Spleen (tissue), 7 donors: ENCODE measurements around the gene FSTL4.

Experiments used
- POLR2A ChIP-seq, 3 donors: fragments of 450-650 bp; IDR thresholded peaks; one replicate each; pipeline ENCODE4 v1.5.1; 2017; ENCODE audit warnings: antibody characterized with exemption in 3 of 3, mild to moderate bottlenecking in 1 of 3
- TF ChIP-seq, protein P1 (sequence below), 11 experiments: fragments of 200-600 bp in 7 of 11; fragments of 450-650 bp in 4 of 11; sonication (generic) in 4 of 11; IDR thresholded peaks in 8 of 11; conservative IDR thresholded peaks in 3 of 11; 1 replicate in 7 of 11; 2 replicates in 4 of 11; pipeline versions ENCODE4 v1.4.0 to v1.8.0; 2016 to 2021; ENCODE audit warnings: antibody characterized with exemption in 11 of 11, inconsistent platforms in 4 of 11, mild to moderate bottlenecking in 1 of 11
- donor health status: DM: no; HTN: no; CAD: no; lungs with moderate emphysema.
- donor health status: DM: no; HTN: no; CAD: no.
- donor health status: DM: no; HTN: no; CAD: no.

DNA sequence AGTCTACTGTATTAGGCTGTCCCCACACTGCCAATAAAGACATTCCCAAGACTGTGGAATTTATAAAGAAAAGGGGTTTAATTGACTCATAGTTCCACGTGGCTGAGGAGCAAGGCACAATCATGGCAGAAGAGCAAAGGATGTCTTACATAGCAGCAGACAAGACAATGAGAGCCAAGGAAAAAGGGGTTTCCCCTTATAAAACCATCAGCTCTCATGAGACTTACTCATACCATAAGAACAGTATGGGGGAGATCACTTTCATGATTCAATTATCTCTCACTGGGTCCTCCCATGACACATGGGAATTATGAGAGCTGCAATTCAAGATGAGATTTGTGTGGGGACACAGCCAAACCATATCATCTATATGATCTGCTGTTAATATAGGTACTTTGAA lies 14.8 kb upstream of the FSTL4 start:
- TF ChIP-seq, protein P1, sequence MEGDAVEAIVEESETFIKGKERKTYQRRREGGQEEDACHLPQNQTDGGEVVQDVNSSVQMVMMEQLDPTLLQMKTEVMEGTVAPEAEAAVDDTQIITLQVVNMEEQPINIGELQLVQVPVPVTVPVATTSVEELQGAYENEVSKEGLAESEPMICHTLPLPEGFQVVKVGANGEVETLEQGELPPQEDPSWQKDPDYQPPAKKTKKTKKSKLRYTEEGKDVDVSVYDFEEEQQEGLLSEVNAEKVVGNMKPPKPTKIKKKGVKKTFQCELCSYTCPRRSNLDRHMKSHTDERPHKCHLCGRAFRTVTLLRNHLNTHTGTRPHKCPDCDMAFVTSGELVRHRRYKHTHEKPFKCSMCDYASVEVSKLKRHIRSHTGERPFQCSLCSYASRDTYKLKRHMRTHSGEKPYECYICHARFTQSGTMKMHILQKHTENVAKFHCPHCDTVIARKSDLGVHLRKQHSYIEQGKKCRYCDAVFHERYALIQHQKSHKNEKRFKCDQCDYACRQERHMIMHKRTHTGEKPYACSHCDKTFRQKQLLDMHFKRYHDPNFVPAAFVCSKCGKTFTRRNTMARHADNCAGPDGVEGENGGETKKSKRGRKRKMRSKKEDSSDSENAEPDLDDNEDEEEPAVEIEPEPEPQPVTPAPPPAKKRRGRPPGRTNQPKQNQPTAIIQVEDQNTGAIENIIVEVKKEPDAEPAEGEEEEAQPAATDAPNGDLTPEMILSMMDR (IDR thresholded peaks at IDR 0.05 in 8 of 11, conservative IDR thresholded peaks at IDR 0.05 in 3 of 11), result no peak
- TF ChIP-seq POLR2A (IDR thresholded peaks at IDR 0.05), result no peak
